HUES6 (cell line): ENCODE results near the gene ERC2.
"Not testable (repeated sequence)": the region's sequence is repeated elsewhere in the genome, so short reads cannot be mapped to it uniquely, and the experiment has no call there.

Experiments used
- H3K27ac ChIP-seq: 2 replicates; pipeline ENCODE4 v1.7.0; 2013; ENCODE audit warnings: low read depth, mild to moderate bottlenecking, low read length, inconsistent platforms
- H3K27me3 ChIP-seq: 2 replicates; pipeline ENCODE4 v1.6.1; 2013; ENCODE audit warnings: low read length; ENCODE audit not compliant: control insufficient read depth, insufficient read depth
- H3K36me3 ChIP-seq: 2 replicates; pipeline ENCODE4 v1.6.1; 2013; ENCODE audit warnings: low read length; ENCODE audit not compliant: control insufficient read depth, insufficient read depth
- H3K4me1 ChIP-seq: 2 replicates; pipeline ENCODE4 v1.6.1; 2013; ENCODE audit warnings: low read length; ENCODE audit not compliant: control insufficient read depth, insufficient read depth
- H3K4me3 ChIP-seq: 2 replicates; pipeline ENCODE4 v1.5.1; 2013; ENCODE audit warnings: low read depth, low read length
- H3K9ac ChIP-seq: one replicate; pipeline ENCODE4 v1.6.1; 2013; ENCODE audit warnings: mild to moderate bottlenecking, low read length
- H3K9me3 ChIP-seq: 2 replicates; pipeline ENCODE4 v1.6.1; 2013; ENCODE audit warnings: low read depth, low read length; ENCODE audit not compliant: control insufficient read depth, insufficient read depth

Gene ERC2

GRCh38 chr3:56087451-56088053 is 380.7 kb downstream of the ERC2 start:
- Histone ChIP-seq H3K9me3 (no peaks in the 10 kb centered on the region), H3K36me3 (no peaks in the 10 kb centered on the region), H3K27me3 (no peaks in the 10 kb centered on the region), H3K9ac (no peak overlapping the region), H3K4me1 (no peaks in the 10 kb centered on the region), H3K4me3 (no peak overlapping the region), H3K27ac (no peak overlapping the region)

GRCh38 chr3:56086355-56086754 is 381.9 kb downstream of the ERC2 start:
- H3K9ac ChIP-seq, result no peak overlapping the region
- H3K36me3 ChIP-seq, result no peaks in the 10 kb centered on the region
- no peaks in the 10 kb centered on the region for H3K9me3 ChIP-seq
- H3K27me3 ChIP-seq, result no peaks in the 10 kb centered on the region
- no peak overlapping the region for H3K27ac ChIP-seq
- H3K4me1 ChIP-seq, result no peaks in the 10 kb centered on the region
- no peak overlapping the region for H3K4me3 ChIP-seq

GRCh38 chr3:56081246-56081645 is 387.0 kb downstream of the ERC2 start:
- H3K4me1 ChIP-seq, result no peaks in the 10 kb centered on the region

GRCh38 chr3:56076746-56077145 is 391.5 kb downstream of the ERC2 start:
- H3K27me3 ChIP-seq, result no peaks in the 10 kb centered on the region
- H3K4me1 ChIP-seq, result no peaks in the 10 kb centered on the region
- no peak overlapping the region for H3K27ac ChIP-seq
- H3K4me3 ChIP-seq, result no peak overlapping the region
- no peaks in the 10 kb centered on the region for H3K9me3 ChIP-seq
- H3K9ac ChIP-seq, result no peak overlapping the region
- no peaks in the 10 kb centered on the region for H3K36me3 ChIP-seq

More at GRCh38 chr3:56081246-56081645, 387.0 kb downstream of the ERC2 start:
- H3K4me3 ChIP-seq, result no peak overlapping the region
- no peak overlapping the region for H3K9ac ChIP-seq
- H3K36me3 ChIP-seq, result no peaks in the 10 kb centered on the region
- H3K27ac ChIP-seq, result no peak overlapping the region
- H3K27me3 ChIP-seq, result no peaks in the 10 kb centered on the region
- H3K9me3 ChIP-seq, result no peaks in the 10 kb centered on the region

GRCh38 chr3:56075089-56075488 is 393.2 kb downstream of the ERC2 start:
- Histone ChIP-seq H3K4me1 (no peaks in the 10 kb centered on the region), H3K9me3 (no peaks in the 10 kb centered on the region), H3K27ac (no peak overlapping the region)

GRCh38 chr3:56069766-56070165 is 398.5 kb downstream of the ERC2 start:
- Histone ChIP-seq H3K4me3 (no peak overlapping the region), H3K27ac (no peak overlapping the region), H3K36me3 (no peaks in the 10 kb centered on the region), H3K4me1 (no peaks in the 10 kb centered on the region), H3K27me3 (no peaks in the 10 kb centered on the region), H3K9ac (no peak overlapping the region), H3K9me3 (no peaks in the 10 kb centered on the region)

More at GRCh38 chr3:56075089-56075488, 393.2 kb downstream of the ERC2 start:
- H3K36me3 ChIP-seq, result no peaks in the 10 kb centered on the region
- H3K27me3 ChIP-seq, result no peaks in the 10 kb centered on the region
- no peak overlapping the region for H3K9ac ChIP-seq
- H3K4me3 ChIP-seq, result no peak overlapping the region

GRCh38 chr3:56066405-56066804 is 401.9 kb downstream of the ERC2 start:
- not testable (repeated sequence) for H3K4me1 ChIP-seq, H3K4me3 ChIP-seq, H3K9ac ChIP-seq, H3K9me3 ChIP-seq, H3K27me3 ChIP-seq, H3K27ac ChIP-seq, H3K36me3 ChIP-seq

- Histone ChIP-seq H3K27ac (no peak overlapping the region), H3K9me3 (no peaks in the 10 kb centered on the region), H3K4me3 (no peak overlapping the region), H3K4me1 (no peaks in the 10 kb centered on the region), H3K36me3 (no peaks in the 10 kb centered on the region), H3K27me3 (no peaks in the 10 kb centered on the region), H3K9ac (no peak overlapping the region)
Observed at GRCh38 chr3:56064684-56065083, 403.6 kb downstream of the ERC2 start.

- Histone ChIP-seq H3K9me3 (no peaks in the 10 kb centered on the region), H3K4me1 (peaks cover 1% of the 10 kb centered on the region; the same call in 1 of the 2 replicates), H3K27ac (no peak overlapping the region), H3K4me3 (no peak overlapping the region), H3K36me3 (no peaks in the 10 kb centered on the region), H3K27me3 (no peaks in the 10 kb centered on the region), H3K9ac (no peak overlapping the region)
Observed at GRCh38 chr3:56061279-56061626, 407.0 kb downstream of the ERC2 start.

- no peaks in the 10 kb centered on the region for H3K36me3 ChIP-seq
- no peak overlapping the region for H3K9ac ChIP-seq
- no peak overlapping the region for H3K4me3 ChIP-seq
- H3K27me3 ChIP-seq, result no peaks in the 10 kb centered on the region
- no peaks in the 10 kb centered on the region for H3K9me3 ChIP-seq
- H3K27ac ChIP-seq, result no peak overlapping the region
- H3K4me1 ChIP-seq, result peaks cover 7% of the 10 kb centered on the region
Observed at GRCh38 chr3:56060521-56061278, 407.6 kb downstream of the ERC2 start.

- Histone ChIP-seq H3K9ac (no peak overlapping the region), H3K4me1 (peaks cover 16% of the 10 kb centered on the region), H3K36me3 (no peaks in the 10 kb centered on the region), H3K27ac (no peak overlapping the region), H3K4me3 (no peak overlapping the region), H3K9me3 (no peaks in the 10 kb centered on the region), H3K27me3 (no peaks in the 10 kb centered on the region)
Observed at GRCh38 chr3:56059731-56060130, 408.5 kb downstream of the ERC2 start.
